K562 (cell line): ENCODE results near the gene TRIM37. TPM values are rescaled to one million over a fixed set of nuclear protein-coding genes. Genes with fewer than 3 reads are reported as not detected.
A peak's percentile ranks its signal among the peaks of the same experiment; 100 is the strongest.

ENCODE experiments used
- ATAC-seq: fragments of 200-7000 bp; cut with Tn5 transposase; 3 replicates; pipeline ENCODE4 v1.9.1; 2020; ENCODE audit warnings: moderate library complexity
- BruUV-seq: library from RNA; stranded (reverse); fragments of 400-500 nt; replicated peaks from 2 replicates; lab custom pipeline; 2021; lab: Mats Ljungman, UMichigan
- CTCF ChIA-PET: fragments of 300-600 bp; formaldehyde crosslinking; extraction: SDS; loops from one replicate; lab custom pipeline; 2021; ENCODE audit warnings: low intra/inter-chr PET ratio; lab: Yijun Ruan, JAX
- POLR2A ChIA-PET: fragments of 300-600, 350-650 bp; sonication (Branson Sonifier 250); formaldehyde crosslinking; extraction: SDS; loops from one replicate; lab custom pipeline; 2021; ENCODE audit warnings: antibody characterized with exemption, inconsistent platforms; lab: Yijun Ruan, JAX
- DNase-seq, 4 experiments: peaks; one replicate each; pipeline versions ENCODE4 v3.0.0 to v3.0.0-alpha.2; 2011 to 2018; ENCODE audit warnings: low spot score in 3 of 4, mixed read lengths in 3 of 4; ENCODE audit errors: extremely low read depth in 1 of 4
- FAIRE-seq: peaks from 2 replicates; lab custom pipeline; 2011; peaks lifted over from hg19 to GRCh38; lab: Jason Lieb, UNC
- H2AFZ ChIP-seq: 2 replicates; pipeline ENCODE4 v1.6.0; 2011; ENCODE audit warnings: low read depth, low read length, control low read depth, inconsistent platforms
- H3K27ac ChIP-seq: fragments of 200-600 bp; 3 replicates; pipeline ENCODE4 v1.8.0; 2011; ENCODE audit warnings: low read depth, mild to moderate bottlenecking, control low read depth, inconsistent platforms, low read length, moderate library complexity, mixed read lengths; ENCODE audit errors: extremely low read depth
- H3K27me3 ChIP-seq, 2 experiments: fragments of 300-600 bp in 1 of 2; 2 replicates in 1 of 2; 3 replicates in 1 of 2; pipeline versions ENCODE4 v1.6.0 to v1.8.0; 2011; ENCODE audit warnings: inconsistent platforms in 2 of 2, low read length in 2 of 2, mild to moderate bottlenecking in 1 of 2, mixed read lengths in 1 of 2, moderate library complexity in 1 of 2; ENCODE audit not compliant: control insufficient read depth in 2 of 2, insufficient read depth in 2 of 2
- H3K36me3 ChIP-seq: fragments of 300-600 bp; 3 replicates; pipeline ENCODE4 v1.8.0; 2011; ENCODE audit warnings: mild to moderate bottlenecking, low read length, inconsistent platforms; ENCODE audit not compliant: control insufficient read depth, insufficient read depth
- H3K4me1 ChIP-seq, 2 experiments: fragments of 200-600 bp in 1 of 2; replicated peaks in 1 of 2; 2 replicates in 1 of 2; 3 replicates in 1 of 2; pipeline versions ENCODE4 v1.5.1 to v1.8.0; 2011; ENCODE audit warnings: inconsistent platforms in 2 of 2, low read length in 2 of 2, mild to moderate bottlenecking in 1 of 2, mixed read lengths in 1 of 2, moderate library complexity in 1 of 2; ENCODE audit not compliant: control insufficient read depth in 2 of 2, insufficient read depth in 2 of 2
- H3K4me2 ChIP-seq: 2 replicates; pipeline ENCODE4 v1.6.1; 2011; ENCODE audit warnings: low read length, control low read depth, inconsistent platforms, mixed read lengths; ENCODE audit not compliant: insufficient read depth
- H3K4me3 ChIP-seq: fragments of 200-600 bp; sonication (generic), shearing (Covaris generic); 2 replicates; pipeline ENCODE4 v1.5.1; 2016; ENCODE audit warnings: control low read depth, inconsistent platforms
- H3K79me2 ChIP-seq: fragments of 200-600 bp; 3 replicates; pipeline ENCODE4 v1.8.0; 2011; ENCODE audit warnings: low read length, inconsistent platforms; ENCODE audit not compliant: control insufficient read depth, insufficient read depth
- H3K9ac ChIP-seq, 2 experiments: 2 replicates each; pipeline versions ENCODE4 v1.6.0 to v1.6.1; 2011; ENCODE audit warnings: low read depth in 2 of 2, low read length in 2 of 2, control low read depth in 1 of 2, inconsistent platforms in 1 of 2, mild to moderate bottlenecking in 1 of 2, mixed read lengths in 1 of 2; ENCODE audit not compliant: insufficient read depth in 1 of 2
- H3K9me1 ChIP-seq: one replicate; pipeline ENCODE4 v1.6.0; 2011; ENCODE audit warnings: inconsistent platforms, mild to moderate bottlenecking, low read length, moderate library complexity; ENCODE audit not compliant: control insufficient read depth, insufficient read depth
- H3K9me3 ChIP-seq: replicated peaks from 2 replicates; pipeline ENCODE4 v1.5.1; 2011; ENCODE audit warnings: low read depth, low read length, inconsistent platforms; ENCODE audit not compliant: control insufficient read depth, insufficient read depth
- H4K20me1 ChIP-seq: replicated peaks from 2 replicates; pipeline ENCODE4 v1.6.1; 2011; ENCODE audit warnings: low read length, inconsistent platforms, mixed read lengths; ENCODE audit not compliant: control insufficient read depth, insufficient read depth
- ID3 ChIP-seq, 2 experiments: fragments of 250-450 bp in 1 of 2; fragments of 450-650 bp in 1 of 2; sonication (Bioruptor Pico) in 1 of 2; IDR thresholded peaks; 2 replicates each; pipeline versions ENCODE4 v1.6.1 to v1.8.0; 2016 to 2021; ENCODE audit warnings: mild to moderate bottlenecking in 2 of 2, moderate library complexity in 2 of 2, missing compliant biosample characterization in 1 of 2, missing genetic modification characterization in 1 of 2
- LEF1 ChIP-seq: fragments of 450-650 bp; IDR thresholded peaks from 2 replicates; pipeline ENCODE4 v1.6.1; 2016; ENCODE audit warnings: mild to moderate bottlenecking
- MAX ChIP-seq: sonication (generic); formaldehyde crosslinking; IDR thresholded peaks from 2 replicates; pipeline ENCODE4 v1.9.0; 2022; ENCODE audit warnings: mild to moderate bottlenecking, missing genetic modification reagents
- NFE2 ChIP-seq: IDR thresholded peaks from 2 replicates; pipeline ENCODE4 v1.6.1; 2014; ENCODE audit warnings: antibody characterized with exemption, low read depth
- PHF20 ChIP-seq: fragments of 450-650 bp; IDR thresholded peaks from 2 replicates; pipeline ENCODE4 v1.6.1; 2018; ENCODE audit not compliant: partially characterized antibody
- VEZF1 ChIP-seq: fragments of 200-800 bp; sonication (Bioruptor generic); IDR thresholded peaks from 2 replicates; pipeline ENCODE4 v1.6.1; 2017; ENCODE audit warnings: missing genetic modification characterization, missing compliant biosample characterization
- ZEB2 ChIP-seq: fragments of 450-650 bp; IDR thresholded peaks from 2 replicates; pipeline ENCODE4 v1.6.1; 2016
- ZMIZ1 ChIP-seq, 2 experiments: fragments of 150-350 bp in 1 of 2; IDR thresholded peaks; 2 replicates each; pipeline ENCODE4 v1.6.1; 2012 to 2016; ENCODE audit warnings: low read depth in 2 of 2, low read length in 2 of 2, mild to moderate bottlenecking in 1 of 2, moderate library complexity in 1 of 2
- ZNF717 ChIP-seq: fragments of 250-450 bp; sonication (Bioruptor Pico); IDR thresholded peaks from 2 replicates; pipeline ENCODE4 v1.5.0; 2021
- WGBS: fragments of 100-300 bp; shearing (Covaris generic); methylation state at CpG from one replicate; pipeline ENCODE4 v1.1.6; 2016; ENCODE audit warnings: low coverage, mixed read lengths; ENCODE audit not compliant: insufficient coverage; ENCODE audit errors: missing lambda C conversion rate; 5-methylcytosine and 5-hydroxymethylcytosine counted together
- in situ Hi-C: fragments of 300-500 bp; cut with MboI; formaldehyde crosslinking; loops from 4 replicates; pipeline ENCODE4 v1.15.0; 2018; ENCODE audit warnings: inconsistent platforms, mixed read lengths
- intact Hi-C: fragments of 100-400 bp; cut with micrococcal nuclease; formaldehyde crosslinking; loops from 2 replicates; pipeline ENCODE4 v1.14.2; 2022
- polyA plus RNA-seq, 8 experiments: library from polyadenylated mRNA; depleted of rRNA in 4 of 8; stranded (reverse) in 5 of 8; unstranded in 3 of 8; fragments of >200 nt; fragmentation: Nextera tagmentation in 2 of 8; fragmentation: Illumina TruSeq in 1 of 8; extraction: Ambion mirVana in 2 of 8; extraction: Trizol in 1 of 8; gene quantifications; 2 replicates each; pipeline versions ENCODE4 v1.2.1 to v1.2.3, GENCODE V29; 2011 to 2014; ENCODE audit warnings: inconsistent platforms in 1 of 8, missing spikeins in 1 of 8
- total RNA-seq, 7 experiments: library from RNA; depleted of rRNA in 6 of 7; stranded (reverse); fragments of >200 nt in 6 of 7; fragmentation: Illumina TruSeq in 2 of 7; extraction: Trizol in 2 of 7; gene quantifications; 2 replicates each; pipeline versions ENCODE4 v1.2.1 to v1.2.3, GENCODE V29; 2011 to 2021; ENCODE audit warnings: low replicate concordance in 1 of 7
- TF ChIP-seq, protein P1 (sequence below): fragments of 250-450 bp; sonication (Bioruptor Pico); IDR thresholded peaks from 2 replicates; pipeline ENCODE4 v1.5.0; 2021
- TF ChIP-seq, protein P2 (sequence below): fragments of 450-650 bp; IDR thresholded peaks from 2 replicates; pipeline ENCODE4 v1.6.1; 2016; ENCODE audit warnings: mild to moderate bottlenecking

The TRIM37 gene
- total and polyA plus RNA-seq, 9 of the 15 experiments (the other 6 are each of a cell fraction or from before 2014, with no cell fraction given), result 4.5 to 31.4 (median 23.8) TPM

- ATAC-seq, result no peak
- Histone ChIP-seq H3K27me3 (no peaks in the 10 kb centered on the region), H3K4me2 (peak overlapping the region; percentile 90; the same call in 1 of the 2 replicates), H3K79me2 (peaks cover 93% of the 10 kb centered on the region), H3K9me3 (no peaks in the 10 kb centered on the region), H3K9me1 (no peaks in the 10 kb centered on the region), H3K36me3 (peaks cover 13% of the 10 kb centered on the region; the same call in 2 of the 3 replicates), H3K27ac (peak overlapping the region; percentile 93; the same call in 2 of the 3 replicates), H4K20me1 (no peaks in the 10 kb centered on the region), H3K4me3 (peak overlapping the region; percentile 69), H2AFZ (no peak overlapping the region), H3K9ac (peak overlapping the region in 1 of 2 experiments; percentile 92; a peak in 3 of 4 replicates), H3K4me1 (peaks cover 13 to 20% of the 10 kb centered on the region in 2 experiments; a peak in 4 of 5 replicates)
- WGBS, result 0% methylated on average over 1 of the region's 1 CpG
- in situ Hi-C loops (no loop called here), intact Hi-C loops (no loop called here)
- ChIA-PET CTCF (no interaction called here), POLR2A (interaction anchor here (0.6 to 3.5 kb wide), 3 partner anchors 25 to 474 kb away, joined by 4 to 18 read pairs (median 5); partner anchors contain the start of gene TRIM37)
- BruUV-seq, result no TSS peak
- DNase-seq, result no peak
- no peak for FAIRE-seq
- TF ChIP-seq ID3 (CRISPR knock-in tag; IDR thresholded peaks at IDR 0.05), result no peak
- TF ChIP-seq ID3 (tag; IDR thresholded peaks at IDR 0.05), result no peak
- no peak for TF ChIP-seq MAX (CRISPR knock-in tag)
- no peak for TF ChIP-seq VEZF1
- TF ChIP-seq PHF20, result no peak
- TF ChIP-seq, protein P1, sequence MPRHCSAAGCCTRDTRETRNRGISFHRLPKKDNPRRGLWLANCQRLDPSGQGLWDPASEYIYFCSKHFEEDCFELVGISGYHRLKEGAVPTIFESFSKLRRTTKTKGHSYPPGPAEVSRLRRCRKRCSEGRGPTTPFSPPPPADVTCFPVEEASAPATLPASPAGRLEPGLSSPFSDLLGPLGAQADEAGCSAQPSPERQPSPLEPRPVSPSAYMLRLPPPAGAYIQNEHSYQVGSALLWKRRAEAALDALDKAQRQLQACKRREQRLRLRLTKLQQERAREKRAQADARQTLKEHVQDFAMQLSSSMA (CRISPR knock-in tag), result no peak
- no peak for TF ChIP-seq ZMIZ1 (IDR thresholded peaks at IDR 0.05; ENCODE audit: low read depth in 2 of 2, low read length in 2 of 2)
- TF ChIP-seq ZNF717 (CRISPR knock-in tag), result no peak
- no peak for TF ChIP-seq LEF1
- TF ChIP-seq, protein P2, sequence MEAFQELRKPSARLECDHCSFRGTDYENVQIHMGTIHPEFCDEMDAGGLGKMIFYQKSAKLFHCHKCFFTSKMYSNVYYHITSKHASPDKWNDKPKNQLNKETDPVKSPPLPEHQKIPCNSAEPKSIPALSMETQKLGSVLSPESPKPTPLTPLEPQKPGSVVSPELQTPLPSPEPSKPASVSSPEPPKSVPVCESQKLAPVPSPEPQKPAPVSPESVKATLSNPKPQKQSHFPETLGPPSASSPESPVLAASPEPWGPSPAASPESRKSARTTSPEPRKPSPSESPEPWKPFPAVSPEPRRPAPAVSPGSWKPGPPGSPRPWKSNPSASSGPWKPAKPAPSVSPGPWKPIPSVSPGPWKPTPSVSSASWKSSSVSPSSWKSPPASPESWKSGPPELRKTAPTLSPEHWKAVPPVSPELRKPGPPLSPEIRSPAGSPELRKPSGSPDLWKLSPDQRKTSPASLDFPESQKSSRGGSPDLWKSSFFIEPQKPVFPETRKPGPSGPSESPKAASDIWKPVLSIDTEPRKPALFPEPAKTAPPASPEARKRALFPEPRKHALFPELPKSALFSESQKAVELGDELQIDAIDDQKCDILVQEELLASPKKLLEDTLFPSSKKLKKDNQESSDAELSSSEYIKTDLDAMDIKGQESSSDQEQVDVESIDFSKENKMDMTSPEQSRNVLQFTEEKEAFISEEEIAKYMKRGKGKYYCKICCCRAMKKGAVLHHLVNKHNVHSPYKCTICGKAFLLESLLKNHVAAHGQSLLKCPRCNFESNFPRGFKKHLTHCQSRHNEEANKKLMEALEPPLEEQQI, result no peak
- TF ChIP-seq NFE2, result no peak
- no peak for TF ChIP-seq ZEB2
Measured at GRCh38 chr17:59152925-59153324, 46.2 kb upstream of the TRIM37 start.
